Measurements from ENCODE around the gene BTNL3. TPM values are rescaled to one million over a fixed set of nuclear protein-coding genes. Genes with fewer than 3 reads are reported as not detected.
"Not testable (repeated sequence)": the region's sequence is repeated elsewhere in the genome, so short reads cannot be mapped to it uniquely, and the experiment has no call there.

Gene BTNL3
- total and polyA plus RNA-seq, 4 donors = 0.08 to 0.19 TPM; not detected in 2

GRCh38 chr5:181017448-181017847 is 28.8 kb downstream of the BTNL3 start:
- not testable (repeated sequence) for DNase-seq (ENCODE audit: low spot score); H3K4me3 ChIP-seq (ENCODE audit: low read depth in 1 of 3, low read length in 3 of 3); H3K4me1 ChIP-seq (ENCODE audit: control insufficient read depth in 4 of 4, insufficient read depth in 4 of 4, low read length in 3 of 4); H3K27me3 ChIP-seq (ENCODE audit: control insufficient read depth in 4 of 4, insufficient read depth in 4 of 4, low read length in 3 of 4); H3K27ac ChIP-seq (ENCODE audit: low read depth in 1 of 2, low read length in 2 of 2); H3K36me3 ChIP-seq (ENCODE audit: control insufficient read depth in 4 of 4, insufficient read depth in 3 of 4, low read depth in 1 of 4, low read length in 3 of 4); H3K9ac ChIP-seq (ENCODE audit: low read depth in 1 of 2, low read length in 2 of 2)
- peaks cover 0 to 16% (median 3%) of the 10 kb centered on the region in 4 donors for H3K9me3 ChIP-seq (ENCODE audit: control insufficient read depth in 4 of 4, low read length in 3 of 4)
- 90% methylated on average over 3 of the region's 3 CpGs for WGBS

GRCh38 chr5:181020688-181021087 is 32.0 kb downstream of the BTNL3 start:
- no peak overlapping the region for H3K9ac ChIP-seq (ENCODE audit: low read depth in 1 of 2, low read length in 2 of 2)
- H3K27ac ChIP-seq (ENCODE audit: low read depth in 1 of 2, low read length in 2 of 2) = no peak overlapping the region
- no peak for DNase-seq (ENCODE audit: low spot score)
- TF ChIP-seq ATF3 (IDR thresholded peaks at IDR 0.05) = no peak
- no peak for TF ChIP-seq NR2F2 (IDR thresholded peaks at IDR 0.05)
- no peak for TF ChIP-seq EGR1 (IDR thresholded peaks at IDR 0.05; ENCODE audit: low read depth in 2 of 2)
- TF ChIP-seq RXRA (IDR thresholded peaks at IDR 0.05) = no peak
- TF ChIP-seq HNF4A (conservative IDR thresholded peaks at IDR 0.05) = no peak
- no peak for TF ChIP-seq GABPA (IDR thresholded peaks at IDR 0.05 in 1 of 2, conservative IDR thresholded peaks at IDR 0.05 in 1 of 2)
- no peak for TF ChIP-seq RAD21 (IDR thresholded peaks at IDR 0.05)
- TF ChIP-seq YY1 (IDR thresholded peaks at IDR 0.05) = no peak
- TF ChIP-seq JUND (IDR thresholded peaks at IDR 0.05) = no peak
- no peak for TF ChIP-seq TAF1 (conservative IDR thresholded peaks at IDR 0.05)
- no peak for TF ChIP-seq SP1 (IDR thresholded peaks at IDR 0.05)
- no peak for TF ChIP-seq REST (IDR thresholded peaks at IDR 0.05)
- no peak for TF ChIP-seq CTCF (IDR thresholded peaks at IDR 0.05; ENCODE audit: low read depth, low read length, missing input control)
- no peak for TF ChIP-seq HNF4G (IDR thresholded peaks at IDR 0.05)
- no peak for TF ChIP-seq ZBTB33 (IDR thresholded peaks at IDR 0.05)
- TF ChIP-seq FOXA2 (IDR thresholded peaks at IDR 0.05) = no peak
- TF ChIP-seq MAX (IDR thresholded peaks at IDR 0.05) = no peak
- no peak for TF ChIP-seq FOXA1 (IDR thresholded peaks at IDR 0.05)
- H3K36me3 ChIP-seq (ENCODE audit: control insufficient read depth in 4 of 4, insufficient read depth in 3 of 4, low read depth in 1 of 4, low read length in 3 of 4) = no peaks in the 10 kb centered on the region
- H3K4me1 ChIP-seq (ENCODE audit: control insufficient read depth in 4 of 4, insufficient read depth in 4 of 4, low read length in 3 of 4) = no peaks in the 10 kb centered on the region
- WGBS = 78% methylated on average over 3 of the region's 3 CpGs
- H3K4me3 ChIP-seq (ENCODE audit: low read depth in 1 of 3, low read length in 3 of 3) = no peak overlapping the region
- peaks cover 0 to 22% (median 4%) of the 10 kb centered on the region in 4 donors for H3K9me3 ChIP-seq (ENCODE audit: control insufficient read depth in 4 of 4, low read length in 3 of 4)
- peaks cover 0 to 4% (median 0%) of the 10 kb centered on the region in 4 donors for H3K27me3 ChIP-seq (ENCODE audit: control insufficient read depth in 4 of 4, insufficient read depth in 4 of 4, low read length in 3 of 4)
